A549 (cell line): Measurements from ENCODE around the gene BTBD3.

Experiments
- CBX2 ChIP-seq: fragments of 200-600 bp; sonication (generic); IDR thresholded peaks from 2 replicates; pipeline ENCODE4 v1.6.1; 2016; ENCODE audit warnings: low read depth, mild to moderate bottlenecking, borderline replicate concordance
- CEBPB ChIP-seq, 2 experiments: fragments of >200 bp in 1 of 2; sonication (Bioruptor Twin) in 1 of 2; formaldehyde crosslinking in 1 of 2; IDR thresholded peaks; 2 replicates each; pipeline ENCODE4 v1.6.1; 2012 to 2016
- CTCF ChIP-seq: fragments of >200 bp; sonication (Bioruptor Twin); formaldehyde crosslinking; IDR thresholded peaks from 3 replicates; pipeline ENCODE4 v1.5.1; 2016
- EP300 ChIP-seq, 2 experiments: fragments of >200 bp; sonication (Bioruptor Twin); formaldehyde crosslinking; IDR thresholded peaks; 2 replicates in 1 of 2; 3 replicates in 1 of 2; pipeline ENCODE4 v1.6.1; 2016 to 2017
- POLR2A ChIP-seq: IDR thresholded peaks from 2 replicates; pipeline ENCODE4 v1.6.1; 2012; ENCODE audit warnings: mild to moderate bottlenecking, low read length
- RARB ChIP-seq: fragments of 250-450 bp; sonication (Bioruptor Pico); IDR thresholded peaks from 2 replicates; pipeline ENCODE4 v1.8.0; 2021; ENCODE audit warnings: mild to moderate bottlenecking, moderate library complexity
- ZSCAN20 ChIP-seq: fragments of 250-450 bp; sonication (Bioruptor Pico); IDR thresholded peaks from 2 replicates; pipeline ENCODE4 v1.8.0; 2022; ENCODE audit warnings: mild to moderate bottlenecking, moderate library complexity

GRCh38 chr20:11941593-11942246, 24.0 kb downstream of the BTBD3 start:
- no peak for TF ChIP-seq POLR2A
- no peak for TF ChIP-seq CTCF
- no peak for TF ChIP-seq CEBPB (IDR thresholded peaks at IDR 0.05)
- no peak for TF ChIP-seq RARB (CRISPR knock-in tag)
- no peak for TF ChIP-seq ZSCAN20
- no peak for TF ChIP-seq CBX2
- TF ChIP-seq EP300 (IDR thresholded peaks at IDR 0.05) = no peak
